Amygdala (tissue), 56 donors: ENCODE results near the gene COX7B.
"Not testable (repeated sequence)": the region's sequence is repeated elsewhere in the genome, so short reads cannot be mapped to it uniquely, and the experiment has no call there.

Source experiments
- DNase-seq, 56 donors: peaks; one replicate each; lab custom pipeline; 2025; lab: John Stamatoyannopoulos, UW

The COX7B gene, protein sequence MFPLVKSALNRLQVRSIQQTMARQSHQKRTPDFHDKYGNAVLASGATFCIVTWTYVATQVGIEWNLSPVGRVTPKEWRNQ

DNA sequence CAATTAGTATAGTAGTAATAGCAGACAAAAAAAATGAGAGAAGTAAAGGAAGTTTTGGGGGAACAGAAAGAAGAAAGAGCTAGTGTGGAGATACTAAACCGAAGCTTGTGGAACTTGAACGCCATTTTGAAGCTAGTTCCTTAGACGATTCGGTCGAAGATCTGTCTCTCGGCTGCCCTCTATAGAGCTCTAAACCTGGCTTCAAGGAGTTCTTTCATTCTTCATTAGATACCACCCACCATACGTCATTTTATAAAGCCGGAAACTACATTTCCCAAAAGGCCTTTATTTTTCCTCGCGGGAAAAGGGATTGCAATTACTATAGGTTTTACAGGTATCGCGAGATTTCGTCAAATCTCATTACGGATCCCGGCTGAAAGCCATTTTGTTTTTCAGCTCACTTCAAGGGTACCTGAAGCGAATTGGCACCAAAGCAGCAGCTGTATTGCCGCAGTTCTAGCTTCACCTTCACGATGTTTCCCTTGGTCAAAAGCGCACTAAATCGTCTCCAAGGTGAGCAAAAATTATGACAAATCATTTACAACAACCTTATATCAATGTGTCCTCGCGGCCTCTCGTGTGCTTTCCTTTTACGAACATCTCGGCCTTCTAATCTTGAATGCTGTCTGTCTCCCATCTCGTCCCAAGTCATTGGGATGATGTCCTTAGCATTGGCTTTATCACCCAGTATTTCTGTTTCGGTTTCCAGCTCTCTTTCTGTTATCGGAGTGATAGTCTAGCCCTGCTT is at the start of gene COX7B:
TSS of gene COX7B (plus strand) at position 388 of the 748 bp plus-strand sequence. CDS start at position 474, 86 bp downstream.
- DNase-seq, result peak in 51 of 56 donors; percentile 0 to 94 (median 47)

DNA sequence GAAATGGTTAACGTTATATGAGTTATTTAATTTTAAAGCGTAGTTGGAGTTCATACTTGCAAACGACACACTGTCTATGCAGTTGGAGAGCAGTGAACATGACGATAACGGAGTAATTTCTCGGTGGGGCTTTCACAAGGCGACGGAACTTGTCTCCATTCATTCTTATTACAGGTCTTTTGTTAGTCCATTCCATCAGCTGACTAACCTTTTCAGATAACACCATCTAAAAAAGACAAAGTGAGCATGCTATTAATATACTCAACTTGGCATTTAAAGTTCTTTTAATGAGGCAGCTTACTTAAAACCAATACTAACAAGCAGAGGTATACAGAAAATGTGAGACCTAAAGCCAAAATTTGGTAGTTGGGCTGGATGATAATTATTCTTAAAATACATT is 23.9 kb upstream of the COX7B start:
- DNase-seq, result no peak

DNA sequence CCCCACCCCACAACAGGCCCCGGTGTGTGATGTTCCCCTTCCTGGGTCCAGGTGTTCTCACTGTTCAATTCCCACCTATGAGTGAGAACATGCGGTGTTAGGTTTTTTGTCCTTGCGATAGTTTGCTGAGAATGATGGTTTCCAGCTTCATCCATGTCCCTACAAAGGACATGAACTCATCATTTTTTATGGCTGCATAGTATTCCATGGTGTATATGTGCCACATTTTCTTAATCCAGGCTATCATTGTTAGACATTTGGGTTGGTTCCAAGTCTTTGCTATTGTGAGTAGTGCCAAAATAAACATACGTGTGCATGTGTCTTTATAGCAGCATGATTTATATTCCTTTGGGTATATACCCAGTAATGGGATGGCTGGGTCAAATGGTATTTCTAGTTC is 17.9 kb upstream of the COX7B start:
- DNase-seq, result not testable (repeated sequence)

- no peak for DNase-seq
Observed at GRCh38 chrX:77892887-77893286, 6.4 kb upstream of the COX7B start.

DNA sequence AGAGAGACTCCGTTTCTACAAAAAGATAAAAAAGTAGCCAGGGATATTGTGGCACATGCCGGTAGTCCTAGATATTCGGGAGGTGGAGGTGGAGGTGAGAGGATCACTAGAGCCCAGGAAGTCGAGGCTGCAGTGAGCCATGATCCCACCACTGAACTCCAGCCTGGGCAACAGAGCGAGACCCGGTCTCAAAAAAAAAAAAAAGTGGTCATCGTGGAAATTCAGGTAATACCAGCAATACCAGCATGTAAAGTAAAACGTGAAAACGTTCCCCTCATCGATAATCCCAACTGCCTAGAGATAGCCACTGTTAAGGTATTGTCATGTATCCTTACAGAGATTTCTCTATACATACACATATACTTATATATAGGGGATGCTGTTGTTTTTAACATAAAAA is 5.6 kb upstream of the COX7B start:
- DNase-seq, result no peak

DNA sequence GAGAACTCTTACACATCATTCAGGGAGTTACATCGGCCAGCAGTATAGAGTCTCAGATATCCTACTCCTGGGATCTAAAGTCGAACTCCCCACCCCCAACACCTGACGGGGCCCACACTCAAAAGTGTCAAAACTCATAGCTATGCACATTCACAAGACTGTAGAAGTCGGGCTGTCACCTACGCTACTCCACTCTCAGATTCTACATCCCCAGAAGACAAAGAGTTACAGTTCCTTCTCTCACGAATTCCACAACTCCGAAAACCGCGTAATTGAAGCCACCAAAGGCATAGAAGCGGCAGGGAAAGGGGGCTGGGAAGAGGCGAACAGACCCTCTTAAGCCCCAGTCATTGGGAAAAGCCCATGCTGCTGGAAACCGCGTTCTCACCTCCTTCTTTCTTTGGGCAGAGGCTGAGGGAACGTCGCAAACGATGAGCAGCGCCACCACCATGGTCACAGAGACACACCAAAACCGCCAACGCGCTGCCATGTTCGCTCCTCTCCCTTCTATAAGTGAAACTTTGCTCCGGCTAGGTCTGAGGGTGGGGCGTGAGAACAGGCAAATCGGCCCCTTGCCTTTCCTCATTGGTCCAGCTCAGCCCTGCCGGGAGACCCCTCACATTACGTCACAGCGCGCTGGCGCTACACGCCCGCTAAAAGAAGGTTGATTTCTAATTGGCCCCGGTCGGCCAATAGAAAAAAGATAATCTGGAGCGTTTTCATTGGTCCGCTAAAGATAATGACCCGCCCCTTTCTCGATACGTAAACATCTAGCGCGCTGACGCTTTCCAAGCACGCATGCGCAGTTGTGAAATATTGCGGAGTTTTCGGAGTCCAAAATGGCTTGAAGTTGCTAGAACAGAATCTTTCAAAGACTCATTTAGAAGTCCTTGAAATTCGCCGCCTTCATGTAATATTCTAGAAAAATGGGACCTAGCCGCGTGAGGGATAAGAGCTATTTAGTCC is 4.1 kb upstream of the COX7B start, which contains the start of gene MAGT1:
TSS of gene MAGT1 (minus strand) at position 515 of the 966 bp plus-strand sequence. CDS start at position 490, 25 bp downstream.
- peak; percentile 4 to 93 (median 82) for DNase-seq

GRCh38 chrX:77900688-77901087 is 1.4 kb downstream of the COX7B start:
- no peak for DNase-seq

DNA sequence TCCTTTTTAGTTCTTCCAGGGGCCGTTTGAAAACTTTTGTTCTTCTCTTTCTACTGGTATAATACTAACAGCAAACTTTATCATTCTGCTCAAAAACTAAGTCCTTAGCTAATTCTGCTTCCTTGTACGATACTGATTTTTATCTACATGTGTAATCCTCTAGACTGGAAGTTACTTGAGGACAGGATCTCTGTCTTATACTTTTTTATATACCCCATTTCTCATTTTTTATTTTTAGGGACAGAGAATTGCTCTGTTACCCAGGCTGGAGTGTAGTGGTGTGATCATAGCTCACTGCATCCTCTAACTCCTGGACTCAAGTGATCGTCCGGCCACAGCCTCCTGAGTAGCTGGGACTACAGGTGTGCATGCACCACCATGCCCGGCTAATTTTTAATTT is 2.2 kb downstream of the COX7B start:
- DNase-seq, result no peak

GRCh38 chrX:77910108-77910840 is 11.0 kb downstream of the COX7B start, which contains the start of gene ATP7A:
Gene ATP7A (plus strand): TSS chrX:77910693. CDS start chrX:77971642, 60,949 bp downstream.
- peak in 55 of 56 donors; percentile 21 to 87 (median 68) for DNase-seq

DNA sequence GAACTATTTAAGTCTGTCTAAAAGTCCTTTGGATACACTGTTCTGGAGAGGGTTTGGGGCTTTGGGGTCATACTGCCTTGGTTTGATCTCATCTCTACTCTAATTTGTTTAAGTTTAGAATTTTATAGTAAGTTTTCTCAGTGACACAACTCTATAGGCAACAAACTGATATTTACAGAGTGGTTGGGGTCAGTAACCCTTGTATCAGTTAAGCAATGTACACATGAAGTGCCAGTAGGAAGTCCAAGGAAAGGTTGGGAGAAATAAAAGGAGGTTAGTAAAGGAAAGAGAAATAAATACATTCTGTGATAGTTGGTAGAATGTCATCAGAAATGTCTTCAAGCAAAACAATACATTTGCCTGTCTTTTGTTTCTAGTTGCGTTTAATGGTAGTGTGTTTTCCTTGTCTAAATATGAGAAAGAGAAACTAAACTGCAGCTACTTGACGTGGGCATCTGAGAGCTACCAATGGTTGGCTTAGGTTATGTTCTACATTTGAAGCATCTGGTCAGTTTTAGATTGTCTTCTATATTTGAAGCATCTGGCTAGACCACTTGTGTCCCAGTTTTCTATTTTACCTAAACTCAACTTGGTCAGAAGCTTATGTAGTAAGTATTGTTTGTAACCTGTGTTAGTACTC is 18.1 kb downstream of the COX7B start:
- DNase-seq, result no peak

DNA sequence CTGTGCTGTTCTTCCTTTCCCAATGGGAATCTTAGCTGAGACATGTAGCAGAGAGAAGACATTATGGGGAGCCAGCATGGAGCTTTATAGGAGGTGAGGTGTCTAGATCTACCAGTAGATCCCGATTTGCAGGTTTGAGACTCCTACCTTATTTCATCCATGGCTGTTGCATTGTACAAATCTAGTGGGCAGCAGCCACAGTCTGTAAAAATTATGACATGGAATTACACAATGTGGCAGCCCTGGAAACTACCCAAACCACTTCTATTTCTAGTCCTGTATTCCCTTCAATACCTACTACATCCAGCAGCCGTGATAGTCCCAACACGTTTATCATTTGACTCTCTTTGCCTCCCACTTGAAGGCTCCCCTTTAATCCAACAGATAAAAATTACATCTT is 19.3 kb downstream of the COX7B start:
- no peak for DNase-seq

GRCh38 chrX:77919370-77919769 is 20.1 kb downstream of the COX7B start:
- DNase-seq, result not testable (repeated sequence)

DNA sequence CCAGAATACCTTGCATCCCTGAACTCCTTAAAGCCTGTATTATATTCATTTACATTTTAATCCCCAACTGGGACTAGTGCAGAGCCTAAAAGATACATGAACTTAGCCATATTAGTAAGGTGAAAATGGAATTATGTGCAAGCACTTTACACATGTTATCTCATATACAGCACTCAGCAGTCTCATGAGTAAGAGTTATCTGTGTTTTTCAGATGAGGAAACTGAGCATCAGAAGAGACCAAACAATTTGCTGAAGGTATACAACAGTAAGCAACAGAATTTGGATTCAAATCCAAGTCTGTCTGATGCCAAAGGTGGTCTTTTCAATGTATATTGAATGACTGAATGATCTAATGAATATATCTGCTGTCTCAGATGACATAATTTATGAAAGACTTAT is 23.5 kb downstream of the COX7B start:
- no peak for DNase-seq

DNA sequence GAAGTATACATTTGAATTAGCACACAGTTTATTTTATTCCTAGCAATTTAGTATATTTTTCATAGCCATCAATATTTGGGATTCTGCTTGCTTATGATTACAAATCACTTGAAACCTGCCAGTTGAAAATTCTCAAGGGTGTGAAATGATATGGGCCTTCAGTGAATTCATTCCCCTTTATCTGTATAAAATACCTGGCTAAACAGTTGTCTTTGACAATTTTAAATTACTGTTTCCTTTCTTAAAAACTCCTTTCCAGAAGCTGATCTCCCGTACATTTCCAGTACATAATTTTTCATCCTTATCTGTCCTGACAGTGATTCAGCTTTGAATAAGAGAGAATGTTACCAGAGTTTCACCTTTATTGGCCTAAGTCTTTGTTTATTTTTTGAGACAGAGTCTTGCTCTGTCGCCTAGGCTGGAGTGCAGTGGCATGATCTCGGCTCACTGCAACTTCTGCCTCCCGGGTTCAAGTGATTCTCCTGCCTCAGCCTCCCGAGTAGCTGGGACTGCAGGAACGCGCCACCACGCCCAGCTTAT is 25.1 kb downstream of the COX7B start:
- DNase-seq, result no peak

DNA sequence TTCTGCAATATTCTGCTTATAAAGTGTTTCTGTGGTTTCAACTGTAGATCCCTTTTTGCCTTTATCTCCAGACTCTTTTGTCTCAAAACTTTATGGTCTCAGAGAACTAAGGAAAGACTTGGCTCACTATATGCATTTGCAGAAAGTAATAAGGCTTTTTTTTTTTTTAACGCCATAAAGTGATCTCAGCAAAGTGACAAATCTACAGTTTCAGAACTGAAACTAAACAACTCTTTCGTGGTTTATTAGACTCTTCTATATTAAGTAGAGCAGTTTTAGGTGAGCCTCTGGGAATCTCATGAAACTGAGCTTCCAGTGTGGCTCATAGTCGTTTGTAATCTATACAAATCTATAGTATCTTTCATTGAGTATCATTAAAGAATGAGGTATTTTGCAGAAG is 26.5 kb downstream of the COX7B start:
- no peak for DNase-seq

DNA sequence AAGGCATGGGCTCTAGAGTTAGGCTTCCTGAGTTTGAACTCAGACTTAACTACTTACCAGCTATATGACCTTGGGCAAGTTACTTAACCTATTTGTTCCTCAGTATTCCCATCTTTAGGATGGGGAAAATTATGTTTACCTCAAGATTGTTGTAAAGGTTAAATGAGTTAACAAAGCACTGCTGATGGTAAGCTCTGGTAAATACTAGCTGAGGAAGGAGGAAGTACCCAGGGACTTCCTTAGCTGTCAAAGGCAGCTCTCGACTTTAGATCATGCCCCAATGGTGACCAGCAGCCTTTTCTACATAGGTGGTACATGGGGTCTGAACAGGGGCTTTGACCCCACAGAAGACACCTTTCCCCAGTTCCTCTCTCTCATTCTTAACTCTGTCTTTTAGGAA is 31.3 kb downstream of the COX7B start:
- DNase-seq, result no peak

DNA sequence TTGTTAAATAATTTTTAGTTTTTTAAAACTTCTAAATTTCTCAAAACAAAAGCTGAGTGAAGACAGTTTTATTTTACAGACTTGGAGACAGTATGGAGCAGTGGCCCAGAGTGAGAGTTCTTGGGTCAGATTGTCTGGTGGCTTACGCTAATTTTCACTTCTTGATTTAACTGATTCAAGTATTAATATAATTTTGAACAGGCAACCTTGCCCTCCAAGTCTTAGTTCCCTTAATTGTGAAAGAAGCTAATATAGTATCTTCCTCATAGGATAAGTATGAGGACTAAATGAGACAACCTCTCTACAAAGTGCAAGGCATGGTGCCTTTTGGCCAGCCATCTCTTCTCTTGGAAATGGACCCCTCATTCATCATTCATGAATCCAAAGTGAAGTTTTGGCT is 36.6 kb downstream of the COX7B start:
- DNase-seq, result no peak

DNA sequence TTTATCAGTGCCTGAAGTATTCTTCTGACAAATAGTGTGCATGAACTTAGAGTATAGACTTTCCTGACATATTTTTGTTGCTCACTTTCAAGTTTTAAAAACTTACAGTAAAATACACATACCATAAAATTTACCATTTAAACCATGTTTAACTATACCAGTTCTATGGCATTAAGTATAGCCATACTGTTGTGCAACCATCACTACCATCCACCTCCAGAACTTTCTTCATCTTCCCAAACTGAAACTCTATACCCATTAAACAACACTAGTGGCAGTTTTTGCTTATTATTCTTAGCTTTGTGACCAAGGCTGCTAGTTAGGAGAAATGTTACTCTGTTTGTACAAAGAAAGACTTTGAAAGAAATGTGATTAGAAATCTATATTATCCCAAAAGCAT is 37.0 kb downstream of the COX7B start:
- no peak for DNase-seq

GRCh38 chrX:77937291-77937690 is 38.0 kb downstream of the COX7B start:
- no peak for DNase-seq
